Ishikawa (cell line): ENCODE results near the gene PLCB4.

Experiments
- CEBPB ChIP-seq: IDR thresholded peaks from 2 replicates; pipeline ENCODE4 v1.6.1; 2012
- CREB1 ChIP-seq: IDR thresholded peaks from 2 replicates; pipeline ENCODE4 v1.6.1; 2012; ENCODE audit warnings: low read depth
- EGR1 ChIP-seq: IDR thresholded peaks from 2 replicates; pipeline ENCODE4 v1.6.1; 2012
- EP300 ChIP-seq: IDR thresholded peaks from 2 replicates; pipeline ENCODE4 v1.6.1; 2012; ENCODE audit warnings: borderline replicate concordance
- FOXM1 ChIP-seq: IDR thresholded peaks from 2 replicates; pipeline ENCODE4 v1.6.1; 2012; ENCODE audit warnings: low read depth, borderline replicate concordance
- NFIC ChIP-seq: IDR thresholded peaks from 2 replicates; pipeline ENCODE4 v1.6.1; 2012
- RAD21 ChIP-seq: IDR thresholded peaks from 2 replicates; pipeline ENCODE4 v1.6.1; 2012; ENCODE audit warnings: low read depth
- TAF1 ChIP-seq: IDR thresholded peaks from 2 replicates; pipeline ENCODE4 v1.6.1; 2012; ENCODE audit warnings: low read depth, mild to moderate bottlenecking
- TCF12 ChIP-seq: IDR thresholded peaks from 2 replicates; pipeline ENCODE4 v1.6.1; 2012; ENCODE audit warnings: low read depth
- TEAD4 ChIP-seq: IDR thresholded peaks from 2 replicates; pipeline ENCODE4 v1.6.1; 2012
- YY1 ChIP-seq: IDR thresholded peaks from 2 replicates; pipeline ENCODE4 v1.6.1; 2012; ENCODE audit warnings: low read depth
- ZBTB7A ChIP-seq: IDR thresholded peaks from 2 replicates; pipeline ENCODE4 v1.6.1; 2012; ENCODE audit warnings: low read depth
- TF ChIP-seq, protein P1 (sequence below): IDR thresholded peaks from 2 replicates; pipeline ENCODE4 v1.6.1; 2012
- TF ChIP-seq, protein P2 (sequence below): IDR thresholded peaks from 2 replicates; pipeline ENCODE4 v1.6.1; 2012; ENCODE audit warnings: low read depth, mild to moderate bottlenecking
- TF ChIP-seq, protein P3 (sequence below): IDR thresholded peaks from 2 replicates; pipeline ENCODE4 v1.6.1; 2012

Gene PLCB4

GRCh38 chr20:9075264-9076095 is 6.6 kb downstream of the PLCB4 start:
- TF ChIP-seq FOXM1: no peak
- TF ChIP-seq ZBTB7A: no peak

DNA sequence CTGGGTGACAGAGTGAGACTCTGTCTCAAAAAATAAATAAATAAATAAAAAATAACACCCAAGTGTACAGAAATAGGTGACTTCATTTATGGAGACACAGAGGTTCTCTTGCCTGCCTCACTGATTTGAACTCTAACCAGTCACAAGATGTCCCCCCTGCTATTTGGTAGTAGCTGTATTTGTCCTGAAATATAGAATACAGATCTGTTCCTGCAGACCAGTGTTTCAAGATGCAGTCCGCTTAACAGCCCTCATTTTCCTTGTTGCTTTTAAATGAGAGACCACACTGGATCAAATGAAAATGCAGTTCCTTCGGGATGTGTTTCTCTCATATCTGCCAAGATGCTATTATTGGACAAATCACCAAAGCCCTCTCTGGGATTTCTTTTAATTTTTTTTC is 7.6 kb downstream of the PLCB4 start:
- TF ChIP-seq, protein P1, sequence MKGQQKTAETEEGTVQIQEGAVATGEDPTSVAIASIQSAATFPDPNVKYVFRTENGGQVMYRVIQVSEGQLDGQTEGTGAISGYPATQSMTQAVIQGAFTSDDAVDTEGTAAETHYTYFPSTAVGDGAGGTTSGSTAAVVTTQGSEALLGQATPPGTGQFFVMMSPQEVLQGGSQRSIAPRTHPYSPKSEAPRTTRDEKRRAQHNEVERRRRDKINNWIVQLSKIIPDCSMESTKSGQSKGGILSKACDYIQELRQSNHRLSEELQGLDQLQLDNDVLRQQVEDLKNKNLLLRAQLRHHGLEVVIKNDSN: no peak
- TF ChIP-seq EGR1 (no peak), CEBPB (no peak), FOXM1 (no peak), NFIC (no peak), EP300 (no peak), CREB1 (no peak), YY1 (no peak), ZBTB7A (no peak), TEAD4 (no peak), RAD21 (no peak), TCF12 (no peak), TAF1 (no peak)
- TF ChIP-seq, protein P2, sequence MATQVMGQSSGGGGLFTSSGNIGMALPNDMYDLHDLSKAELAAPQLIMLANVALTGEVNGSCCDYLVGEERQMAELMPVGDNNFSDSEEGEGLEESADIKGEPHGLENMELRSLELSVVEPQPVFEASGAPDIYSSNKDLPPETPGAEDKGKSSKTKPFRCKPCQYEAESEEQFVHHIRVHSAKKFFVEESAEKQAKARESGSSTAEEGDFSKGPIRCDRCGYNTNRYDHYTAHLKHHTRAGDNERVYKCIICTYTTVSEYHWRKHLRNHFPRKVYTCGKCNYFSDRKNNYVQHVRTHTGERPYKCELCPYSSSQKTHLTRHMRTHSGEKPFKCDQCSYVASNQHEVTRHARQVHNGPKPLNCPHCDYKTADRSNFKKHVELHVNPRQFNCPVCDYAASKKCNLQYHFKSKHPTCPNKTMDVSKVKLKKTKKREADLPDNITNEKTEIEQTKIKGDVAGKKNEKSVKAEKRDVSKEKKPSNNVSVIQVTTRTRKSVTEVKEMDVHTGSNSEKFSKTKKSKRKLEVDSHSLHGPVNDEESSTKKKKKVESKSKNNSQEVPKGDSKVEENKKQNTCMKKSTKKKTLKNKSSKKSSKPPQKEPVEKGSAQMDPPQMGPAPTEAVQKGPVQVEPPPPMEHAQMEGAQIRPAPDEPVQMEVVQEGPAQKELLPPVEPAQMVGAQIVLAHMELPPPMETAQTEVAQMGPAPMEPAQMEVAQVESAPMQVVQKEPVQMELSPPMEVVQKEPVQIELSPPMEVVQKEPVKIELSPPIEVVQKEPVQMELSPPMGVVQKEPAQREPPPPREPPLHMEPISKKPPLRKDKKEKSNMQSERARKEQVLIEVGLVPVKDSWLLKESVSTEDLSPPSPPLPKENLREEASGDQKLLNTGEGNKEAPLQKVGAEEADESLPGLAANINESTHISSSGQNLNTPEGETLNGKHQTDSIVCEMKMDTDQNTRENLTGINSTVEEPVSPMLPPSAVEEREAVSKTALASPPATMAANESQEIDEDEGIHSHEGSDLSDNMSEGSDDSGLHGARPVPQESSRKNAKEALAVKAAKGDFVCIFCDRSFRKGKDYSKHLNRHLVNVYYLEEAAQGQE: no peak
- TF ChIP-seq, protein P3, sequence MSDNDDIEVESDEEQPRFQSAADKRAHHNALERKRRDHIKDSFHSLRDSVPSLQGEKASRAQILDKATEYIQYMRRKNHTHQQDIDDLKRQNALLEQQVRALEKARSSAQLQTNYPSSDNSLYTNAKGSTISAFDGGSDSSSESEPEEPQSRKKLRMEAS: no peak

DNA sequence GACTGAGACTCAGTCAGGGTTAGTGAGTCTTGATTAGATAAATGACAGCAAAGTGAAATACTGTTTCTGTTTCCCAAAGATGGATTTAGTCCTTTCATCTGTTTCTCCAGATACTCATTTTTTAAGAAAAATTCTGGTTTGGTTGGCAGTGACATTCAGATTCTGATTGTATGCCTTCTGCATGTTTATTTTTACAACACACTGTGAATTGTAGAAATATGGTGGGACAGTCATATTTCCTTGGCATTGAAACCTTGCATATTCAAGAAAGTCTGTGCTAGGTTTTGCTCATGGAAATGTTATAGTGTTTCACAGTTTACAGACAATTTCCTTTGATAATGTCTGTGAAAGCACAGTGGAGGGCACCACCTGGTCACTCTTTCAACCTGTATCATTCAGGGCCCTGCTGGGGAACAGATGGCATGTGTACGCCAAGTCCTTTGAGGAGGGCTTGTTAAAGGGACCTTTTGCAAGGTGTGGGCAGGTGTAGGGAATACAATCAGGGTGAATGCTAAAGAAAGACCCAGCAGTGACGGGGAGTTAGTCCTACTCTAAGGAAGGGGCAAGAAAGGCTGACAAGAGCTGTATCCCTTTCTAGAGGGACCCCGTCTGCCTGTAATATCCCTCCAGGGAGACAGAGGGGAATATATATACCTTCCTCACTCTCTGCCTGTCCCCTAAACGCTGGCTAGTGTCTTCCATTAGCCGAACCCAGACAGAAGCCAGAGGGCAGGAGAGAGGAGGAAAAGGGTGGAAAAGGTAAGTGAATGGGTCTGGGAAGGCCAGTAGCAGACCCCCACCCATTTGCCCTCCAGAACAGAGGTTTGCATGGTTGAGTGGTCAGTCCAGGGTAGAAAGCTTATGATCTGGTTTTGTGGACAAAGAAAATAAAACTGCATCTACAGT is 10.2 kb downstream of the PLCB4 start:
- TF ChIP-seq NFIC: no peak
- TF ChIP-seq EGR1: no peak
- TF ChIP-seq YY1: no peak
- no peak for TF ChIP-seq TEAD4
- no peak for TF ChIP-seq EP300
- no peak for TF ChIP-seq CREB1
- TF ChIP-seq, protein P2: no peak
- TF ChIP-seq FOXM1: no peak
- TF ChIP-seq, protein P1: no peak
- TF ChIP-seq TAF1: no peak
- no peak for TF ChIP-seq RAD21
- TF ChIP-seq CEBPB: no peak
- no peak for TF ChIP-seq ZBTB7A
- TF ChIP-seq TCF12: no peak
- TF ChIP-seq, protein P3: no peak

- no peak for TF ChIP-seq CEBPB
- no peak for TF ChIP-seq FOXM1
Measured at GRCh38 chr20:9081423-9081966, 12.6 kb downstream of the PLCB4 start.

- TF ChIP-seq CREB1 (no peak), TEAD4 (no peak), TCF12 (no peak), YY1 (no peak), FOXM1 (no peak), RAD21 (no peak), NFIC (no peak), EP300 (no peak), ZBTB7A (no peak), TAF1 (no peak), CEBPB (no peak), EGR1 (no peak)
- TF ChIP-seq, protein P3: no peak
- TF ChIP-seq, protein P1: no peak
- TF ChIP-seq, protein P2: no peak
Measured at GRCh38 chr20:9082741-9083140, 13.9 kb downstream of the PLCB4 start.
